HepG2 (cell line): ENCODE data around the gene USE1. TPM values are rescaled to one million over a fixed set of nuclear protein-coding genes. Genes with fewer than 3 reads are reported as not detected.

Source experiments
- ATAC-seq: fragments of 200-7000 bp; cut with Tn5 transposase; 3 replicates; pipeline ENCODE4 v1.9.1; 2020; ENCODE audit warnings: mild to moderate bottlenecking, moderate library complexity
- BruUV-seq: library from RNA; stranded (reverse); fragments of 400-500 nt; replicated peaks from 2 replicates; lab custom pipeline; 2021; lab: Mats Ljungman, UMichigan
- CTCF ChIA-PET: fragments of 300-600 bp; formaldehyde crosslinking; extraction: SDS; loops from one replicate; lab custom pipeline; 2021; ENCODE audit warnings: low total read pairs, inconsistent platforms, low intra/inter-chr PET ratio; lab: Yijun Ruan, JAX
- POLR2A ChIA-PET: fragments of 350-600 bp; sonication (Branson Sonifier 250); formaldehyde crosslinking; loops from one replicate; lab custom pipeline; 2020; ENCODE audit warnings: antibody characterized with exemption, inconsistent platforms; lab: Yijun Ruan, JAX
- DNase-seq: peaks from one replicate; pipeline ENCODE4 v3.0.0-alpha.2; 2015; ENCODE audit warnings: low spot score
- FAIRE-seq: peaks from 3 replicates; lab custom pipeline; 2011; peaks lifted over from hg19 to GRCh38; lab: Jason Lieb, UNC
- H2AFZ ChIP-seq: one replicate; pipeline ENCODE4 v1.6.1; 2011; ENCODE audit warnings: low read length, inconsistent platforms
- H3K27ac ChIP-seq: fragments of 300-600 bp; 3 replicates; pipeline ENCODE4 v1.8.0; 2011; ENCODE audit warnings: mixed run types, mild to moderate bottlenecking, mixed read lengths, low read length, inconsistent platforms; ENCODE audit not compliant: insufficient read depth; ENCODE audit errors: extremely low read length
- H3K27me3 ChIP-seq, 2 experiments: fragments of 200-600 bp in 1 of 2; 2 replicates in 1 of 2; 3 replicates in 1 of 2; pipeline versions ENCODE4 v1.6.0 to v1.8.0; 2011; ENCODE audit warnings: low read length in 2 of 2, mild to moderate bottlenecking in 2 of 2, moderate library complexity in 2 of 2, inconsistent platforms in 1 of 2; ENCODE audit not compliant: insufficient read depth in 2 of 2, control insufficient read depth in 1 of 2
- H3K36me3 ChIP-seq, 2 experiments: fragments of 200-600 bp in 1 of 2; replicated peaks in 1 of 2; 2 replicates in 1 of 2; 3 replicates in 1 of 2; pipeline versions ENCODE4 v1.5.1 to v1.8.0; 2011; ENCODE audit warnings: low read length in 2 of 2, inconsistent platforms in 1 of 2; ENCODE audit not compliant: insufficient read depth in 2 of 2, control insufficient read depth in 1 of 2
- H3K4me1 ChIP-seq: 2 replicates; pipeline ENCODE4 v1.5.1; 2012; ENCODE audit warnings: low read length, inconsistent platforms; ENCODE audit not compliant: insufficient read depth
- H3K4me2 ChIP-seq: 2 replicates; pipeline ENCODE4 v1.6.0; 2011; ENCODE audit warnings: low read depth, low read length, inconsistent platforms
- H3K4me3 ChIP-seq, 3 experiments: fragments of 200-600 bp in 1 of 3; sonication (generic), shearing (Covaris generic) in 1 of 3; replicated peaks in 1 of 3; 2 replicates each; pipeline ENCODE4 v1.5.1; 2011 to 2016; ENCODE audit warnings: low read length in 3 of 3, inconsistent platforms in 2 of 3, low read depth in 2 of 3, mild to moderate bottlenecking in 2 of 3, control low read depth in 1 of 3, mixed read lengths in 1 of 3; ENCODE audit not compliant: insufficient read depth in 1 of 3
- H3K79me2 ChIP-seq: one replicate; pipeline ENCODE4 v1.6.1; 2011; ENCODE audit warnings: low read length, inconsistent platforms; ENCODE audit not compliant: insufficient read depth
- H3K9ac ChIP-seq: 2 replicates; pipeline ENCODE4 v1.6.0; 2011; ENCODE audit warnings: mild to moderate bottlenecking, low read depth, low read length, inconsistent platforms; ENCODE audit not compliant: insufficient read depth
- H3K9me3 ChIP-seq: 2 replicates; pipeline ENCODE4 v1.5.1; 2012; ENCODE audit warnings: mild to moderate bottlenecking, low read length
- H4K20me1 ChIP-seq: 2 replicates; pipeline ENCODE4 v1.6.0; 2011; ENCODE audit warnings: inconsistent platforms, mild to moderate bottlenecking, low read length, moderate library complexity; ENCODE audit not compliant: insufficient read depth
- CHCHD3 ChIP-seq: sonication (generic); formaldehyde crosslinking; IDR thresholded peaks from 2 replicates; pipeline ENCODE4 v1.8.0; 2022; ENCODE audit warnings: mild to moderate bottlenecking, missing genetic modification reagents, moderate library complexity
- E2F5 ChIP-seq: sonication (generic); formaldehyde crosslinking; conservative IDR thresholded peaks from 2 replicates; pipeline ENCODE4 v1.4.0; 2020; ENCODE audit warnings: missing genetic modification reagents
- HMG20B ChIP-seq: conservative IDR thresholded peaks from 2 replicates; pipeline ENCODE4 v1.6.1; 2016; ENCODE audit warnings: missing genetic modification reagents, missing compliant biosample characterization
- HMGXB3 ChIP-seq: sonication (generic); formaldehyde crosslinking; IDR thresholded peaks from 2 replicates; pipeline ENCODE4 v1.4.0; 2020; ENCODE audit warnings: missing genetic modification reagents, borderline replicate concordance
- KLF16 ChIP-seq, 2 experiments: sonication (generic) in 1 of 2; formaldehyde crosslinking in 1 of 2; IDR thresholded peaks; 2 replicates each; pipeline versions ENCODE4 v1.6.1 to v1.8.0; 2016 to 2023; ENCODE audit warnings: missing genetic modification reagents in 2 of 2, missing compliant biosample characterization in 1 of 2
- RAD21 ChIP-seq: fragments of 450-650 bp; formaldehyde crosslinking; IDR thresholded peaks from 2 replicates; pipeline ENCODE4 v1.5.0; 2020; ENCODE audit warnings: mild to moderate bottlenecking
- RBFOX2 ChIP-seq: fragments of 200-400 bp; formaldehyde crosslinking; IDR thresholded peaks from 2 replicates; pipeline ENCODE4 v1.6.1; 2017; ENCODE audit warnings: low read depth, mild to moderate bottlenecking, low read length
- THRA ChIP-seq: sonication (generic); formaldehyde crosslinking; IDR thresholded peaks from 2 replicates; pipeline ENCODE4 v1.4.0; 2020; ENCODE audit warnings: missing genetic modification reagents, borderline replicate concordance
- ZBTB33 ChIP-seq: sonication (generic); formaldehyde crosslinking; IDR thresholded peaks from 2 replicates; pipeline ENCODE4 v1.4.0; 2020; ENCODE audit warnings: missing genetic modification reagents
- ZNF101 ChIP-seq: sonication (generic); formaldehyde crosslinking; IDR thresholded peaks from 2 replicates; pipeline ENCODE4 v1.4.0; 2020; ENCODE audit warnings: mild to moderate bottlenecking, low read depth, missing genetic modification reagents, borderline replicate concordance
- ZNF710 ChIP-seq: sonication (generic); formaldehyde crosslinking; IDR thresholded peaks from 2 replicates; pipeline ENCODE4 v1.5.0; 2020; ENCODE audit warnings: mild to moderate bottlenecking, missing genetic modification reagents, borderline replicate concordance
- WGBS: methylation state at CpG from one replicate; pipeline ENCODE4 v1.1.6; 2017; ENCODE audit warnings: low lambda C conversion rate; 5-methylcytosine and 5-hydroxymethylcytosine counted together
- in situ Hi-C: cut with HindIII; loops from 2 replicates; pipeline ENCODE4 v1.10.0; 2017; ENCODE audit warnings: low pct_unique_long_range_greater_than_20kb; ENCODE audit not compliant: extremely low pct_ligation_motif_present
- intact Hi-C: fragments of 100-400 bp; cut with micrococcal nuclease; formaldehyde crosslinking; loops from one replicate; pipeline ENCODE4 v1.10.0; 2022; ENCODE audit not compliant: unreplicated experiment
- polyA plus RNA-seq, 8 experiments: library from polyadenylated mRNA; depleted of rRNA in 3 of 8; stranded (reverse) in 7 of 8; unstranded in 1 of 8; fragments of >200 nt; fragmentation: Illumina TruSeq in 4 of 8; extraction: Trizol in 4 of 8; gene quantifications; 2 replicates each; pipeline versions ENCODE4 v1.2.1 to v1.2.3, GENCODE V29; 2011 to 2016; ENCODE audit warnings: low read depth in 4 of 8, missing spikeins in 1 of 8, mixed read lengths in 1 of 8; ENCODE audit not compliant: insufficient read depth in 1 of 8
- total RNA-seq, 5 experiments: library from RNA; depleted of rRNA; stranded (reverse); fragments of >200 nt; fragmentation: Illumina TruSeq; extraction: Trizol; gene quantifications; 2 replicates each; pipeline ENCODE4 v1.2.3, GENCODE V29; 2016; ENCODE audit warnings: low read depth in 1 of 5

Gene USE1
- total and polyA plus RNA-seq, 2 of the 13 experiments (the other 11 are each of a cell fraction or from before 2014, with no cell fraction given): 9.9 to 17.6 TPM

GRCh38 chr19:17211547-17212446 is 3.4 kb upstream of the USE1 start:
- Histone ChIP-seq H3K4me1 (peaks cover 28% of the 10 kb centered on the region), H3K9ac (no peak overlapping the region), H3K9me3 (no peaks in the 10 kb centered on the region), H3K27me3 (no peaks in the 10 kb centered on the region; a peak in 1 of 5 replicates), H3K4me2 (no peak overlapping the region), H3K79me2 (no peaks in the 10 kb centered on the region), H4K20me1 (no peaks in the 10 kb centered on the region), H3K27ac (no peak overlapping the region), H2AFZ (no peak overlapping the region), H3K4me3 (no peak overlapping the region), H3K36me3 (peaks cover 2 to 6% of the 10 kb centered on the region in 2 experiments; a peak in 3 of 5 replicates)
- intact Hi-C loops (no loop called here), in situ Hi-C loops (no loop called here)
- ATAC-seq (no peak), FAIRE-seq (no peak), DNase-seq (no peak)
- WGBS: 98% methylated on average over 46 of the region's 58 CpGs
- POLR2A ChIA-PET: no interaction called here
- BruUV-seq: no TSS peak
- CTCF ChIA-PET: no interaction called here
- no peak for TF ChIP-seq ZNF710 (CRISPR knock-in tag)
- TF ChIP-seq HMG20B (CRISPR knock-in tag): no peak
- TF ChIP-seq ZBTB33 (CRISPR knock-in tag): no peak
- no peak for TF ChIP-seq HMGXB3 (CRISPR knock-in tag)
- TF ChIP-seq KLF16 (CRISPR knock-in tag; IDR thresholded peaks at IDR 0.05): no peak
- no peak for TF ChIP-seq THRA
- no peak for TF ChIP-seq RBFOX2
- no peak for TF ChIP-seq CHCHD3
- TF ChIP-seq ZNF101 (CRISPR knock-in tag): no peak
- TF ChIP-seq RAD21 (CRISPR knock-in tag): no peak
- no peak for TF ChIP-seq E2F5
